Heart right ventricle (tissue), 16 donors: Measurements from ENCODE around the gene OR52B6. TPM values are rescaled to one million over a fixed set of nuclear protein-coding genes. Genes with fewer than 3 reads are reported as not detected.

Experiments used
- ATAC-seq, 8 donors: fragments of 200-7000 bp; cut with Tn5 transposase; one replicate each; pipeline ENCODE4 v1.9.1; 2020; ENCODE audit warnings: mild to moderate bottlenecking in 8 of 8, moderate library complexity in 8 of 8, moderate number of reproducible peaks in 1 of 8
- DNase-seq, 2 donors: peaks; one replicate each; pipeline ENCODE4 v3.0.0-alpha.2; 2020
- H3K27ac ChIP-seq, 10 donors: fragments of 200-600 bp; sonication (generic) in 2 of 10; one replicate each; pipeline versions ENCODE4 v1.5.0 to v1.8.0; 2020 to 2022; ENCODE audit warnings: mild to moderate bottlenecking in 3 of 10
- H3K27me3 ChIP-seq, 7 donors: fragments of 200-600 bp; one replicate each; pipeline ENCODE4 v1.8.0; 2021 to 2022; ENCODE audit warnings: mild to moderate bottlenecking in 2 of 7
- H3K36me3 ChIP-seq, 9 donors: fragments of 200-600 bp; sonication (generic) in 1 of 9; one replicate each; pipeline versions ENCODE4 v1.5.0 to v1.8.0; 2020 to 2022; ENCODE audit warnings: mild to moderate bottlenecking in 2 of 9
- H3K4me1 ChIP-seq, 9 donors: fragments of 200-600 bp; sonication (generic) in 1 of 9; one replicate each; pipeline versions ENCODE4 v1.5.0 to v1.8.0; 2020 to 2022; ENCODE audit warnings: mild to moderate bottlenecking in 4 of 9
- H3K4me3 ChIP-seq, 10 donors: fragments of 200-600 bp; sonication (generic) in 2 of 10; one replicate each; pipeline versions ENCODE4 v1.5.0 to v1.8.0; 2020 to 2022; ENCODE audit warnings: mild to moderate bottlenecking in 7 of 10, moderate library complexity in 2 of 10
- H3K9me3 ChIP-seq, 11 donors: fragments of 200-600 bp in 10 of 11; sonication (generic) in 2 of 11; one replicate each; pipeline versions ENCODE4 v1.5.0 to v1.8.0; 2013 to 2022; ENCODE audit warnings: mild to moderate bottlenecking in 2 of 11, control low read depth in 1 of 11, moderate library complexity in 1 of 11
- WGBS, 2 donors: extraction: QIAGEN DNeasy Blood & Tissue Kit; methylation state at CpG; one replicate each; pipeline ENCODE4 v1.1.7; 2013; ENCODE audit warnings: inconsistent platforms in 1 of 2; 5-methylcytosine and 5-hydroxymethylcytosine counted together
- intact Hi-C, 10 donors: fragments of 100-400 bp; cut with DNase I; formaldehyde crosslinking; loops; one replicate each; pipeline versions ENCODE4 v1.11.1 to v1.14.2; 2022
- polyA plus RNA-seq, 2 donors: library from polyadenylated mRNA; stranded (reverse); fragments of 200-250 nt; gene quantifications; one replicate each; pipeline ENCODE4 v1.2.3, GENCODE V29; 2013
- total RNA-seq, 10 donors: library from RNA; stranded (reverse); fragmentation: NEBNext Ultra II Directional in 3 of 10; extraction: Animal tissue kit (Norgen Biotek cat#: 25700) in 3 of 10; gene quantifications; one replicate each; pipeline versions ENCODE4 v1.2.1 to v1.2.4, GENCODE V29; 2021 to 2023
- TF ChIP-seq, protein P1 (sequence below), 9 donors: fragments of 200-600 bp; sonication (generic) in 2 of 9; IDR thresholded peaks; one replicate each; pipeline versions ENCODE4 v1.5.0 to v1.8.0; 2021 to 2022; ENCODE audit warnings: antibody characterized with exemption in 9 of 9, mild to moderate bottlenecking in 5 of 9, moderate library complexity in 1 of 9
- donor health status: Arrhythmogenic right ventricular cardiomyopathy.
- donor health status: ischemic (EF 13 %, LVEDD 7.1; RV severe dilation, severe dysfunction).
- donor health status: healthy with polysubstance abuse.
- donor health status: DM: no; HTN: yes; CAD: no.
- donor health status: DM: no; HTN: no; CAD: no.
- donor health status: ischemic (EF 25% LVEDD 6.9; RV normal size, moderate dysfunction).
- donor health status: ischemic (EF 25% LVEDD 5.7; RV mildly dilated, moderate dysfunction).
- donor health status: healthy.
- donor health status: DM: yes; HTN: yes; CAD: no.
- donor health status: Ischemic cardiomyopathy.
- donor health status: ischemic (EF 35%, LVEDD 5.7; RV mildly dilated, moderate dysfunction).
- donor health status: nonischemic (EF 11% LVEDD 7.7; RV severe dilation, severe dysfunction).
- donor health status: DM: yes; HTN: yes; CAD: no.
- donor health status: PGD.
- donor health status: ischemic (EF 29% LVEDD 5.4; RV normal size, mild dysfunction).
- donor health status: nonischemic (EF 23%, LVEDD 6.1; RV moderate dilation, normal function).

OR52B6 gene
- total and polyA plus RNA-seq, 12 donors: not detected

GRCh38 chr11:5621580-5621979, 40.9 kb downstream of the OR52B6 start:
- TF ChIP-seq, protein P1, sequence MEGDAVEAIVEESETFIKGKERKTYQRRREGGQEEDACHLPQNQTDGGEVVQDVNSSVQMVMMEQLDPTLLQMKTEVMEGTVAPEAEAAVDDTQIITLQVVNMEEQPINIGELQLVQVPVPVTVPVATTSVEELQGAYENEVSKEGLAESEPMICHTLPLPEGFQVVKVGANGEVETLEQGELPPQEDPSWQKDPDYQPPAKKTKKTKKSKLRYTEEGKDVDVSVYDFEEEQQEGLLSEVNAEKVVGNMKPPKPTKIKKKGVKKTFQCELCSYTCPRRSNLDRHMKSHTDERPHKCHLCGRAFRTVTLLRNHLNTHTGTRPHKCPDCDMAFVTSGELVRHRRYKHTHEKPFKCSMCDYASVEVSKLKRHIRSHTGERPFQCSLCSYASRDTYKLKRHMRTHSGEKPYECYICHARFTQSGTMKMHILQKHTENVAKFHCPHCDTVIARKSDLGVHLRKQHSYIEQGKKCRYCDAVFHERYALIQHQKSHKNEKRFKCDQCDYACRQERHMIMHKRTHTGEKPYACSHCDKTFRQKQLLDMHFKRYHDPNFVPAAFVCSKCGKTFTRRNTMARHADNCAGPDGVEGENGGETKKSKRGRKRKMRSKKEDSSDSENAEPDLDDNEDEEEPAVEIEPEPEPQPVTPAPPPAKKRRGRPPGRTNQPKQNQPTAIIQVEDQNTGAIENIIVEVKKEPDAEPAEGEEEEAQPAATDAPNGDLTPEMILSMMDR (IDR thresholded peaks at IDR 0.05): no peak
- peaks cover 0 to 41% (median 25%) of the 10 kb centered on the region in 9 donors for H3K4me1 ChIP-seq
- no peak overlapping the region for H3K4me3 ChIP-seq
- no peaks in the 10 kb centered on the region for H3K9me3 ChIP-seq
- DNase-seq (no peak), ATAC-seq (no peak)
- H3K27ac ChIP-seq: peak overlapping the region in 1 of 10 donors; percentile 33
- intact Hi-C loops: loop anchor here in 1 of 10 donors (10.0 kb wide), 1 partner anchor 63 kb away; the partner anchor contains the start of genes TRIM22 and TRIM5
- H3K36me3 ChIP-seq: no peaks in the 10 kb centered on the region
- no peaks in the 10 kb centered on the region for H3K27me3 ChIP-seq

GRCh38 chr11:5622802-5623201, 42.1 kb downstream of the OR52B6 start:
- no peaks in the 10 kb centered on the region for H3K9me3 ChIP-seq
- intact Hi-C loops: loop anchor here in 1 of 10 donors (10.0 kb wide), 1 partner anchor 62 kb away; the partner anchor contains the start of genes TRIM22 and TRIM5
- no peak overlapping the region for H3K27ac ChIP-seq
- no peaks in the 10 kb centered on the region for H3K36me3 ChIP-seq
- ATAC-seq (no peak), DNase-seq (no peak)
- peaks cover 0 to 42% (median 25%) of the 10 kb centered on the region in 9 donors for H3K4me1 ChIP-seq
- no peaks in the 10 kb centered on the region for H3K27me3 ChIP-seq
- no peak overlapping the region for H3K4me3 ChIP-seq
- TF ChIP-seq, protein P1 (IDR thresholded peaks at IDR 0.05): no peak
- 95 to 96% methylated on average over 3 of the region's 3 CpGs for WGBS, 2 donors

DNA sequence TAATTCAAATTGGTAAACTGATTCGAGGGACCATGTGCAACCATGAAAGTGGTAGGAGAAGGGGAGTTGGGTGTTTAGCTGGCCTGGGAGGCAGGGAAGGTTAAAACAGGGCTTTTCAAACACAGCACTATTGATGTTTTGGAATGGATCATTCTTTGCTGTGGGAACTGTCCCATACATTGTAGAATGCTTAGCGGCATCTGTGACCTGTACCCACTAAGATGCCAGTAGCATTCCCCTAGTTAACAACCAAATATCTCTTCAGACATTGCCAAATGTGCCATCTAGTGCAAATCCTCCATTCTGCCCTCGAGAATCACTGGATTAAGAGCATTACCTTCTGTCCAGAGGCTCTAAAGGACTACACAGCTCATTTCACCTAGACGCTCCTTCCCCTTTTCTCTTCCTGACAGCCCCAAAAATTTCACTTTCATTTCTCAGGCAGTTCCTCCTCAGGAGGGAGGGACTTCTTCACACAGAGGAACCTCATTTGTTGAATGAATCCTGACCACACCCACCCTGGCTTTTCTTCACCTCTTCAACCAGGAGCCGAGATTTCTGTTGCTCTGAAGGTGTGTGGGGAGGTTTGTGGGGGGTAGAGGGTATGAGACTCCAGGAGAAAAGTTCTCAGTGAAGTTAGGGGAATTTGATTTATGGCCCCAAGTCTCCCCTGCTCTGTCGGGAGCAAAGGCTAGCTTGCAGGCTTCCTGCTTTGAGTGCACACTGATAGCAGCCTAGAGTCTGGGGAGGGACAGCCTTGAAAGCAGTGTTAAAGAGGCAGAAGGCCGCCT, 44.0 kb downstream of the OR52B6 start, which contains the start of gene TRIM34:
Gene TRIM34 (plus strand): TSS at position 513 of the 791 bp plus-strand sequence. CDS start 7,331 bp downstream, outside the sequence.
- Histone ChIP-seq H3K4me1 (peaks cover 0 to 42% (median 25%) of the 10 kb centered on the region in 9 donors), H3K9me3 (no peaks in the 10 kb centered on the region), H3K27ac (peak within 1 kb of the TSS; percentile 1 to 90 (median 78)), H3K4me3 (peak within 1 kb of the TSS; percentile 35 to 66 (median 58)), H3K27me3 (no peaks in the 10 kb centered on the region), H3K36me3 (no peaks in the 10 kb centered on the region)
- 26 to 28% methylated on average over 7 of the region's 7 CpGs for WGBS, 2 donors
- intact Hi-C loops: loop anchor here in 3 of 10 donors (2.0 to 10.0 kb wide), 2 partner anchors 60 kb away; partner anchors contain the start of genes TRIM5 (in 3 of the 3) and TRIM22 (in 1 of the 3)
- TF ChIP-seq, protein P1 (IDR thresholded peaks at IDR 0.05): no peak
- ATAC-seq (peak; percentile 85 to 96 (median 94)), DNase-seq (peak in 1 of 2 donors; percentile 65)

DNA sequence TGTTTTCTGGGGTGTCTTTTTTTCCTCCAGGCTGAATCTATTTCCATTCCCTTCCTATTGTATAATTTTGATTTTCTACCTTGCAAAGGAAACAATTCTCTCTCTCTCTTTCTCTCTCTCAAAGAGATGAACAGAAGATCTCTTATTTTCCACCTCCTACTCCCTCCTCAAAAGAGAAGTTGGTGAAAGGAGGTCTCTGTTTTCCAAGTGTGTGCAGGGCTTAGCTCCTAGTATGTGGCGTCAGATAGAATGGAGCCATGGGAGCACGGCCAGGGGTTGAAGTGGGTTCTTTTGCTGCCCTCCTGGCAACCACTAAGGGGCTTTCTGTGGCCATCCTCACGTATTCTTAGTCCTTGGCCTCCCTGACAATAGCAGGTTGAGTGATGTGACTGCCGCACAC, 44.6 kb downstream of the OR52B6 start:
- WGBS, 2 donors: 3 to 7% methylated on average over 4 of the region's 4 CpGs
- ATAC-seq (peak in 2 of 8 donors; percentile 7 to 10), DNase-seq (no peak)
- Histone ChIP-seq H3K4me1 (peaks cover 0 to 41% (median 25%) of the 10 kb centered on the region in 9 donors), H3K9me3 (no peaks in the 10 kb centered on the region), H3K36me3 (no peaks in the 10 kb centered on the region), H3K27me3 (no peaks in the 10 kb centered on the region), H3K27ac (peak overlapping the region; percentile 1 to 90 (median 78)), H3K4me3 (peak overlapping the region; percentile 35 to 66 (median 58))
- TF ChIP-seq, protein P1 (IDR thresholded peaks at IDR 0.05): no peak
- intact Hi-C loops: loop anchor here in 3 of 10 donors (2.0 to 10.0 kb wide), 2 partner anchors 60 kb away; partner anchors contain the start of genes TRIM5 (in 3 of the 3) and TRIM22 (in 1 of the 3)
